Aorta (tissue), 5 donors: ENCODE measurements around the gene CCDC134. TPM values are rescaled to one million over a fixed set of nuclear protein-coding genes. Genes with fewer than 3 reads are reported as not detected.

Experiments
- ATAC-seq: fragments of 200-7000 bp; cut with Tn5 transposase; one replicate; pipeline ENCODE4 v1.9.1; 2022; ENCODE audit warnings: moderate library complexity; ENCODE audit not compliant: low FRiP score
- DNase-seq, 2 donors: peaks; one replicate each; pipeline ENCODE4 v3.0.0-alpha.2; 2020
- H3K27ac ChIP-seq, 2 donors: one replicate each; pipeline ENCODE4 v1.5.1; 2013; ENCODE audit warnings: low read length in 2 of 2, mild to moderate bottlenecking in 2 of 2, moderate library complexity in 2 of 2, control low read depth in 1 of 2, inconsistent platforms in 1 of 2, low read depth in 1 of 2
- H3K27me3 ChIP-seq, 2 donors: one replicate each; pipeline ENCODE4 v1.6.1; 2013; ENCODE audit warnings: control low read depth in 1 of 2, low read length in 1 of 2, mild to moderate bottlenecking in 1 of 2, moderate library complexity in 1 of 2; ENCODE audit not compliant: insufficient read depth in 2 of 2, control insufficient read depth in 1 of 2
- H3K36me3 ChIP-seq, 2 donors: one replicate each; pipeline ENCODE4 v1.6.1; 2013; ENCODE audit warnings: control low read depth in 1 of 2, low read length in 1 of 2, mild to moderate bottlenecking in 1 of 2; ENCODE audit not compliant: insufficient read depth in 2 of 2, control insufficient read depth in 1 of 2
- H3K4me1 ChIP-seq, 2 donors: one replicate each; pipeline ENCODE4 v1.6.1; 2013; ENCODE audit warnings: low read length in 2 of 2, control low read depth in 1 of 2, mild to moderate bottlenecking in 1 of 2, moderate library complexity in 1 of 2; ENCODE audit not compliant: insufficient read depth in 2 of 2, control insufficient read depth in 1 of 2
- H3K4me3 ChIP-seq, 2 donors: one replicate each; pipeline ENCODE4 v1.5.1; 2013; ENCODE audit warnings: low read length in 2 of 2, control low read depth in 1 of 2, mild to moderate bottlenecking in 1 of 2
- H3K9me3 ChIP-seq: one replicate; pipeline ENCODE4 v1.6.1; 2013; ENCODE audit warnings: mild to moderate bottlenecking, low read length; ENCODE audit not compliant: control insufficient read depth
- WGBS, 2 donors: extraction: QIAGEN DNeasy Blood & Tissue Kit; methylation state at CpG; one replicate each; pipeline ENCODE4 v1.1.7; 2013; 5-methylcytosine and 5-hydroxymethylcytosine counted together
- intact Hi-C, 2 donors: fragments of 100-400 bp; cut with DNase I; formaldehyde crosslinking; loops; one replicate each; pipeline versions ENCODE4 v1.14.2 to v1.15.0; 2022
- polyA plus RNA-seq, 2 donors: library from polyadenylated mRNA; stranded (reverse); fragments of 200-250 nt; gene quantifications; one replicate each; pipeline ENCODE4 v1.2.3, GENCODE V29; 2013
- total RNA-seq, 2 donors: library from RNA; stranded (reverse); fragmentation: NEBNext Ultra II Directional; extraction: Animal tissue kit (Norgen Biotek cat#: 25700); gene quantifications; one replicate each; pipeline ENCODE4 v1.2.1, GENCODE V29; 2021
- donor health status: healthy with polysubstance abuse.
- donor health status: Bipolar disorder and iron deficiency.
- donor health status: DM: no; HTN: no; CAD: no.
- donor health status: DM: no; HTN: no; CAD: no.
- donor health status: DM: yes; HTN: yes; CAD: no.

Gene CCDC134
- total and polyA plus RNA-seq, 4 donors, result 1.0 to 7.3 (median 4.1) TPM; not detected in 1

- intact Hi-C loops, result no loop called here
- no peaks in the 10 kb centered on the region for H3K36me3 ChIP-seq
- 94% methylated on average over 1 of the region's 1 CpG for WGBS, 2 donors
Measured at GRCh38 chr22:41816241-41816640, 15.8 kb downstream of the CCDC134 start.

GRCh38 chr22:41816871-41817270 lies 16.4 kb downstream of the CCDC134 start:
- H3K36me3 ChIP-seq, result no peaks in the 10 kb centered on the region
- no peak overlapping the region for H3K4me3 ChIP-seq
- no peaks in the 10 kb centered on the region for H3K4me1 ChIP-seq
- DNase-seq (no peak), ATAC-seq (no peak)
- H3K27ac ChIP-seq, result no peak overlapping the region
- H3K9me3 ChIP-seq, result no peaks in the 10 kb centered on the region
- intact Hi-C loops, result no loop called here
- no peaks in the 10 kb centered on the region for H3K27me3 ChIP-seq
- WGBS, 2 donors, result 90 to 92% methylated on average over 2 of the region's 2 CpGs

More at GRCh38 chr22:41816241-41816640, 15.8 kb downstream of the CCDC134 start:
- Histone ChIP-seq H3K27ac (no peak overlapping the region), H3K4me1 (no peaks in the 10 kb centered on the region), H3K9me3 (no peaks in the 10 kb centered on the region), H3K4me3 (no peak overlapping the region), H3K27me3 (no peaks in the 10 kb centered on the region)
- no peak for DNase-seq
- ATAC-seq, result no peak

- Histone ChIP-seq H3K27me3 (no peaks in the 10 kb centered on the region), H3K4me3 (no peak overlapping the region), H3K27ac (no peak overlapping the region), H3K9me3 (no peaks in the 10 kb centered on the region), H3K4me1 (no peaks in the 10 kb centered on the region), H3K36me3 (no peaks in the 10 kb centered on the region)
- WGBS, 2 donors, result 84 to 91% methylated on average over 5 of the region's 5 CpGs
- intact Hi-C loops, result no loop called here
- DNase-seq (no peak), ATAC-seq (no peak)
Measured at GRCh38 chr22:41818011-41818410, 17.5 kb downstream of the CCDC134 start.

- no peaks in the 10 kb centered on the region for H3K9me3 ChIP-seq
- no peaks in the 10 kb centered on the region for H3K4me1 ChIP-seq
- ATAC-seq (no peak), DNase-seq (no peak)
- WGBS, 2 donors, result 91 to 95% methylated on average over 6 of the region's 6 CpGs
- intact Hi-C loops, result no loop called here
- no peak overlapping the region for H3K4me3 ChIP-seq
- H3K36me3 ChIP-seq, result no peaks in the 10 kb centered on the region
- no peak overlapping the region for H3K27ac ChIP-seq
- no peaks in the 10 kb centered on the region for H3K27me3 ChIP-seq
Measured at GRCh38 chr22:41818596-41818995, 18.1 kb downstream of the CCDC134 start.

- no peaks in the 10 kb centered on the region for H3K4me1 ChIP-seq
- no peak overlapping the region for H3K4me3 ChIP-seq
- no peaks in the 10 kb centered on the region for H3K9me3 ChIP-seq
- no peak for DNase-seq
- no peak overlapping the region for H3K27ac ChIP-seq
- ATAC-seq, result no peak
- H3K27me3 ChIP-seq, result no peaks in the 10 kb centered on the region
- 86 to 90% methylated on average over 4 of the region's 4 CpGs for WGBS, 2 donors
- H3K36me3 ChIP-seq, result no peaks in the 10 kb centered on the region
- intact Hi-C loops, result no loop called here
Measured at GRCh38 chr22:41819257-41819656, 18.8 kb downstream of the CCDC134 start.

- no peak overlapping the region for H3K27ac ChIP-seq
- H3K9me3 ChIP-seq, result no peaks in the 10 kb centered on the region
- H3K27me3 ChIP-seq, result no peaks in the 10 kb centered on the region
- 83 to 88% methylated on average over 5 of the region's 5 CpGs for WGBS, 2 donors
- DNase-seq, result no peak
- H3K36me3 ChIP-seq, result no peaks in the 10 kb centered on the region
- no peak for ATAC-seq
- no peaks in the 10 kb centered on the region for H3K4me1 ChIP-seq
- intact Hi-C loops, result loop anchor here (5.0 kb wide), 1 partner anchor 122 kb away; no protein-coding TSS in a partner anchor
- no peak overlapping the region for H3K4me3 ChIP-seq
Measured at GRCh38 chr22:41820447-41820846, 20.0 kb downstream of the CCDC134 start.

- DNase-seq (no peak), ATAC-seq (no peak)
- H3K4me1 ChIP-seq, result no peaks in the 10 kb centered on the region
- H3K4me3 ChIP-seq, result no peak overlapping the region
- H3K27me3 ChIP-seq, result no peaks in the 10 kb centered on the region
- no peaks in the 10 kb centered on the region for H3K9me3 ChIP-seq
- H3K36me3 ChIP-seq, result no peaks in the 10 kb centered on the region
- 84 to 85% methylated on average over 12 of the region's 12 CpGs for WGBS, 2 donors
- no peak overlapping the region for H3K27ac ChIP-seq
- intact Hi-C loops, result loop anchor here (5.0 kb wide), 1 partner anchor 121 kb away; no protein-coding TSS in a partner anchor
Measured at GRCh38 chr22:41821471-41822316, 21.2 kb downstream of the CCDC134 start.

- DNase-seq, result no peak
Measured at GRCh38 chr22:41822317-41823057, 22.0 kb downstream of the CCDC134 start.

More at GRCh38 chr22:41822317-41823057, 22.0 kb downstream of the CCDC134 start:
- Histone ChIP-seq H3K4me1 (no peaks in the 10 kb centered on the region), H3K9me3 (no peaks in the 10 kb centered on the region), H3K4me3 (no peak overlapping the region), H3K27me3 (no peaks in the 10 kb centered on the region), H3K27ac (no peak overlapping the region), H3K36me3 (no peaks in the 10 kb centered on the region)
- intact Hi-C loops, result loop anchor here (5.0 kb wide), 1 partner anchor 120 kb away; no protein-coding TSS in a partner anchor
- WGBS, 2 donors, result 90 to 94% methylated on average over 3 of the region's 3 CpGs
- ATAC-seq, result no peak
